OCI-LY7 (cell line): ENCODE results near the gene GRIN2D. TPM values are rescaled to one million over a fixed set of nuclear protein-coding genes. Genes with fewer than 3 reads are reported as not detected.

ENCODE experiments used
- BruUV-seq: library from RNA; stranded (reverse); fragments of 400-500 nt; replicated peaks from 2 replicates; lab custom pipeline; 2021; lab: Mats Ljungman, UMichigan
- CTCF ChIA-PET: fragments of 300-600 bp; sonication (Branson Sonifier 250); formaldehyde crosslinking; loops from one replicate; lab custom pipeline; 2022; ENCODE audit warnings: antibody characterized with exemption; ENCODE audit not compliant: unreplicated experiment; lab: Charles Lee
- POLR2A ChIA-PET: fragments of 300-600 bp; sonication (Branson Sonifier 250); formaldehyde crosslinking; loops from one replicate; lab custom pipeline; 2022; ENCODE audit warnings: antibody characterized with exemption; lab: Charles Lee
- DNase-seq: peaks from one replicate; pipeline ENCODE4 v3.0.0-alpha.2; 2015; ENCODE audit warnings: low spot score
- H2AFZ ChIP-seq: fragments of 200-600 bp; sonication (generic), shearing (Covaris generic); 2 replicates; pipeline ENCODE4 v1.6.1; 2014; ENCODE audit warnings: mild to moderate bottlenecking, antibody characterized with exemption, low read length, moderate library complexity
- H3K27ac ChIP-seq: fragments of 200-600 bp; sonication (generic); 2 replicates; pipeline ENCODE4 v1.5.1; 2014; ENCODE audit warnings: mixed run types, low read depth, mild to moderate bottlenecking, moderate library complexity, low read length, inconsistent platforms; ENCODE audit not compliant: poor library complexity, severe bottlenecking
- H3K36me3 ChIP-seq: fragments of 200-600 bp; sonication (generic); 2 replicates; pipeline ENCODE4 v1.6.1; 2014; ENCODE audit warnings: mild to moderate bottlenecking, antibody characterized with exemption, low read length, moderate library complexity, mixed read lengths; ENCODE audit not compliant: insufficient read depth
- H3K4me1 ChIP-seq: fragments of 200-600 bp; sonication (generic); 2 replicates; pipeline ENCODE4 v1.5.1; 2014; ENCODE audit warnings: mild to moderate bottlenecking, low read length; ENCODE audit not compliant: insufficient read depth, poor library complexity, severe bottlenecking
- H3K4me2 ChIP-seq: fragments of 200-600 bp; sonication (generic); 2 replicates; pipeline ENCODE4 v1.6.1; 2014; ENCODE audit warnings: mild to moderate bottlenecking, low read length
- H3K4me3 ChIP-seq: fragments of 200-600 bp; sonication (generic); 2 replicates; pipeline ENCODE4 v1.5.1; 2014; ENCODE audit warnings: mild to moderate bottlenecking, low read depth, low read length; ENCODE audit not compliant: poor library complexity, severe bottlenecking
- H3K79me2 ChIP-seq: fragments of 200-600 bp; sonication (generic); 2 replicates; pipeline ENCODE4 v1.6.1; 2016; ENCODE audit warnings: low read depth, mild to moderate bottlenecking, low read length, moderate library complexity, mixed read lengths; ENCODE audit not compliant: insufficient read depth
- H3K9me2 ChIP-seq: fragments of 200-600 bp; sonication (generic); 2 replicates; pipeline ENCODE4 v1.6.1; 2016; ENCODE audit warnings: mild to moderate bottlenecking, low read length, mixed read lengths; ENCODE audit not compliant: insufficient read depth
- H3K9me3 ChIP-seq: fragments of 200-600 bp; sonication (generic); 2 replicates; pipeline ENCODE4 v1.6.1; 2014; ENCODE audit warnings: mild to moderate bottlenecking, mixed run types, low read length, mixed read lengths
- H4K20me1 ChIP-seq: fragments of 200-600 bp; sonication (generic); 2 replicates; pipeline ENCODE4 v1.6.1; 2014; ENCODE audit warnings: mild to moderate bottlenecking, antibody characterized with exemption, low read length, moderate library complexity, mixed read lengths; ENCODE audit not compliant: insufficient read depth
- CTCF ChIP-seq: fragments of 200-600 bp; sonication (generic); conservative IDR thresholded peaks from 2 replicates; pipeline ENCODE4 v1.5.1; 2014; ENCODE audit warnings: mild to moderate bottlenecking, antibody characterized with exemption, low read length, moderate library complexity, mixed read lengths
- EZH2phosphoT487 ChIP-seq: fragments of 200-600 bp; sonication (generic); IDR thresholded peaks from 2 replicates; pipeline ENCODE4 v1.6.1; 2018; ENCODE audit warnings: low read depth, borderline replicate concordance, mild to moderate bottlenecking, mixed run types, antibody characterized with exemption, low read length, moderate library complexity, mixed read lengths
- intact Hi-C: fragments of 100-400 bp; cut with micrococcal nuclease; formaldehyde crosslinking; loops from one replicate; pipeline ENCODE4 v1.10.0; 2022; ENCODE audit not compliant: unreplicated experiment
- total RNA-seq, 2 experiments: library from RNA; depleted of rRNA in 1 of 2; stranded (reverse); fragments of >200 nt in 1 of 2; shearing (Covaris generic) in 1 of 2; gene quantifications; 2 replicates each; pipeline ENCODE4 v1.2.3, GENCODE V29; 2014 to 2022

GRIN2D gene
- total RNA-seq, 2 experiments from 2014 or later = 0.06 TPM; not detected in 1

- Histone ChIP-seq H3K4me3 (no peak overlapping the region), H3K4me1 (no peaks in the 10 kb centered on the region), H4K20me1 (no peaks in the 10 kb centered on the region), H2AFZ (no peak overlapping the region), H3K4me2 (no peak overlapping the region), H3K9me2 (no peaks in the 10 kb centered on the region), H3K9me3 (no peaks in the 10 kb centered on the region), H3K79me2 (no peaks in the 10 kb centered on the region), H3K36me3 (no peaks in the 10 kb centered on the region), H3K27ac (no peak overlapping the region)
- intact Hi-C loops = no loop called here
- CTCF ChIA-PET = interaction anchor here (0.9 kb wide), 1 partner anchor 9 kb away, joined by 4 read pairs; the partner anchor contains the start of gene TMEM143
- no peak for TF ChIP-seq EZH2phosphoT487
- TF ChIP-seq CTCF = no peak
- POLR2A ChIA-PET = no interaction called here
- no peak for DNase-seq
- BruUV-seq = no TSS peak
Observed at GRCh38 chr19:48354332-48354992, 39.0 kb upstream of the GRIN2D start.

- Histone ChIP-seq H4K20me1 (no peaks in the 10 kb centered on the region), H3K4me3 (no peak overlapping the region), H3K4me1 (no peaks in the 10 kb centered on the region), H3K9me3 (no peaks in the 10 kb centered on the region), H3K9me2 (no peaks in the 10 kb centered on the region), H3K27ac (no peak overlapping the region), H3K36me3 (no peaks in the 10 kb centered on the region), H3K4me2 (no peak overlapping the region), H2AFZ (no peak overlapping the region), H3K79me2 (no peaks in the 10 kb centered on the region)
- TF ChIP-seq CTCF = no peak
- TF ChIP-seq EZH2phosphoT487 = no peak
- CTCF ChIA-PET = no interaction called here
- POLR2A ChIA-PET = no interaction called here
- intact Hi-C loops = no loop called here
- no TSS peak for BruUV-seq
- DNase-seq = no peak
Observed at GRCh38 chr19:48355365-48355954, 38.0 kb upstream of the GRIN2D start.

- intact Hi-C loops = no loop called here
- Histone ChIP-seq H4K20me1 (no peaks in the 10 kb centered on the region), H3K4me3 (no peak overlapping the region), H3K79me2 (0 out of 2 replicates have a peak, but pooled peaks cover 3% of the 10 kb centered on the region), H2AFZ (no peak overlapping the region), H3K9me3 (no peaks in the 10 kb centered on the region), H3K9me2 (no peaks in the 10 kb centered on the region), H3K27ac (no peak overlapping the region), H3K4me1 (peaks cover 7% of the 10 kb centered on the region), H3K36me3 (peaks cover 5% of the 10 kb centered on the region; the same call in 1 of the 2 replicates), H3K4me2 (no peak overlapping the region)
- CTCF ChIA-PET = no interaction called here
- POLR2A ChIA-PET = interaction anchor here (0.6 kb wide), 1 partner anchor 25 kb away, joined by 4 read pairs; no protein-coding TSS in a partner anchor
- no peak for DNase-seq
- BruUV-seq = no TSS peak
- TF ChIP-seq CTCF (no peak), EZH2phosphoT487 (no peak)
Observed at GRCh38 chr19:48359123-48359522, 34.3 kb upstream of the GRIN2D start.
